DND-41 (cell line): ENCODE data around the gene VWF.

Experiments
- EZH2 ChIP-seq: IDR thresholded peaks from 3 replicates; pipeline ENCODE4 v1.6.1; 2012; ENCODE audit warnings: borderline replicate concordance, low read depth, mild to moderate bottlenecking, moderate library complexity, low read length, inconsistent platforms; ENCODE audit not compliant: severe bottlenecking
- TF ChIP-seq, protein P1 (sequence below): IDR thresholded peaks from 2 replicates; pipeline ENCODE4 v1.5.1; 2012; ENCODE audit warnings: borderline replicate concordance, low read length, moderate library complexity, mild to moderate bottlenecking; ENCODE audit not compliant: poor library complexity, severe bottlenecking; ENCODE audit errors: extremely low read depth

DNA sequence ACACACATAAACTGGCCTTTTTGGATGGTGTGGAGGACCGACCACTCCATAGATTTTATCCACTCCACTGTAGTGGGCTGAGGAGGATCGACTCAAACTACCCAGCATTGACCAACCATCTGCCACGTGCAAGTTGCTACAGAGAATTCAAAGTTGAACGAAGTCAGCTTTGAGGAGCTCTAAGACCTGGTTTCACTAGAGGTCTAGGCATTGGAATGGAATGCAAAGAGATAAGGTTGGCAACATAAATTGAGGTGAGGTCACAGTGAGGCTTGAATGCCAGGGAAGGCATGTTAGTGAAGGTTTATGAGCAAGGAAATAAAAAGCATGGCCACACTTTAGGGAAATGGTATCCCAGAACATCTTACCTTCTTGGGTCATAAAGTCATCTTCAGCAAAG lies 14.5 kb downstream of the VWF start:
- TF ChIP-seq, protein P1, sequence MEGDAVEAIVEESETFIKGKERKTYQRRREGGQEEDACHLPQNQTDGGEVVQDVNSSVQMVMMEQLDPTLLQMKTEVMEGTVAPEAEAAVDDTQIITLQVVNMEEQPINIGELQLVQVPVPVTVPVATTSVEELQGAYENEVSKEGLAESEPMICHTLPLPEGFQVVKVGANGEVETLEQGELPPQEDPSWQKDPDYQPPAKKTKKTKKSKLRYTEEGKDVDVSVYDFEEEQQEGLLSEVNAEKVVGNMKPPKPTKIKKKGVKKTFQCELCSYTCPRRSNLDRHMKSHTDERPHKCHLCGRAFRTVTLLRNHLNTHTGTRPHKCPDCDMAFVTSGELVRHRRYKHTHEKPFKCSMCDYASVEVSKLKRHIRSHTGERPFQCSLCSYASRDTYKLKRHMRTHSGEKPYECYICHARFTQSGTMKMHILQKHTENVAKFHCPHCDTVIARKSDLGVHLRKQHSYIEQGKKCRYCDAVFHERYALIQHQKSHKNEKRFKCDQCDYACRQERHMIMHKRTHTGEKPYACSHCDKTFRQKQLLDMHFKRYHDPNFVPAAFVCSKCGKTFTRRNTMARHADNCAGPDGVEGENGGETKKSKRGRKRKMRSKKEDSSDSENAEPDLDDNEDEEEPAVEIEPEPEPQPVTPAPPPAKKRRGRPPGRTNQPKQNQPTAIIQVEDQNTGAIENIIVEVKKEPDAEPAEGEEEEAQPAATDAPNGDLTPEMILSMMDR = no peak
- no peak for TF ChIP-seq EZH2
